Nephron progenitor cell (in vitro differentiated cells): ENCODE data around the gene PPIA.
A peak's percentile ranks its signal among the peaks of the same experiment; 100 is the strongest.

Source experiments
- DNase-seq: peaks from one replicate; pipeline ENCODE4 v3.0.0; 2021
- H3K27ac Mint-ChIP-seq: 2 replicates; pipeline ENCODE4 v1.8.0; 2021; ENCODE audit warnings: mild to moderate bottlenecking, moderate library complexity, mixed read lengths
- H3K27me3 Mint-ChIP-seq: 2 replicates; pipeline ENCODE4 v1.8.0; 2021; ENCODE audit warnings: mild to moderate bottlenecking, low read depth, mixed read lengths; ENCODE audit not compliant: poor library complexity
- H3K36me3 Mint-ChIP-seq: 2 replicates; pipeline ENCODE4 v1.8.0; 2021; ENCODE audit warnings: low read depth, mixed read lengths
- H3K4me1 Mint-ChIP-seq: 2 replicates; pipeline ENCODE4 v1.8.0; 2021; ENCODE audit warnings: mixed read lengths
- H3K4me3 Mint-ChIP-seq: 2 replicates; pipeline ENCODE4 v1.8.0; 2021; ENCODE audit warnings: mild to moderate bottlenecking, moderate library complexity, mixed read lengths
- H3K9me3 Mint-ChIP-seq: 2 replicates; pipeline ENCODE4 v1.8.0; 2021; ENCODE audit warnings: mild to moderate bottlenecking, moderate library complexity, mixed read lengths
- CTCF ChIP-seq: fragments of 200-600 bp; sonication (generic); IDR thresholded peaks from 2 replicates; pipeline ENCODE4 v1.5.0; 2021; ENCODE audit warnings: antibody characterized with exemption

PPIA gene

DNA sequence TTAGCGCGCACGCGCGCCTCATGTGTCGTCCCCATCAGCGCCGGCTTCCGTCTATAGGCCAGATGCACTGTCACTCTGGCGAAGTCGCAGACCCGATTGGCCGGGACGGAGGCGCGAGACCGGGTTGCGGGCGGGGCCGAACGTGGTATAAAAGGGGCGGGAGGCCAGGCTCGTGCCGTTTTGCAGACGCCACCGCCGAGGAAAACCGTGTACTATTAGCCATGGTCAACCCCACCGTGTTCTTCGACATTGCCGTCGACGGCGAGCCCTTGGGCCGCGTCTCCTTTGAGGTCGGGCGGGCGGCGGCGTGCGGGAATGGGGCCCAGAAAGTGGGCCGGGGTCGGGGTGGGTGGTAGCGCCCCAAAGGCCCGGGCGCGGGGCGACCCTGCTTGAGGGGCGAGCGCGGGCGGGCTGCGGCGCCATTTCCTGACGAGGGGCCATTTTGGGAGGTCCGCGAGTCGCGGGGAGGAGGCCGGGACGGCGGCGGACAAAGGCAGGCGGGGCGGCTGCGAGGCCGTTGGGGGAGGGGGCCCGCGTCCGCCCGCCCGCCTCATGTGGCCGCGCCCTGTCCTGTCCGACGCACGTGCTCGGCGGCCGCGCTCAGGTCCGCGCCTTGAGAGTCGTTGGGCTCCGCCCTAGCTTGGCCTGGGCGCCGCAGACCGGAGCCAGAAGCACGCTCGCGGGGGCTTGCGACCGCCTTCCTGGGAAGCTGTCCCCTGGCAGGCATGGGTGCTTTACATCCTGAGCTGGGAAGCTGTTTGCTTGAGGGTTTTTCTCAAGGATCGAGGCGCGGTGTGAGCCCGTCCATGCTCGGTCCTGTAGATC, at the start of gene PPIA:
Gene PPIA (plus strand): TSS at position 178 of the 825 bp plus-strand sequence. CDS start 44 bp downstream, at position 222.
- Mint-ChIP-seq H3K27me3 (no peaks in the 10 kb centered on the region), H3K4me3 (peak within 1 kb of the TSS; percentile 99), H3K4me1 (peaks cover 23% of the 10 kb centered on the region), H3K36me3 (peaks cover 38% of the 10 kb centered on the region), H3K9me3 (no peaks in the 10 kb centered on the region), H3K27ac (peak within 1 kb of the TSS; percentile 96)
- no peak for TF ChIP-seq CTCF
- DNase-seq, result peak; percentile 98

DNA sequence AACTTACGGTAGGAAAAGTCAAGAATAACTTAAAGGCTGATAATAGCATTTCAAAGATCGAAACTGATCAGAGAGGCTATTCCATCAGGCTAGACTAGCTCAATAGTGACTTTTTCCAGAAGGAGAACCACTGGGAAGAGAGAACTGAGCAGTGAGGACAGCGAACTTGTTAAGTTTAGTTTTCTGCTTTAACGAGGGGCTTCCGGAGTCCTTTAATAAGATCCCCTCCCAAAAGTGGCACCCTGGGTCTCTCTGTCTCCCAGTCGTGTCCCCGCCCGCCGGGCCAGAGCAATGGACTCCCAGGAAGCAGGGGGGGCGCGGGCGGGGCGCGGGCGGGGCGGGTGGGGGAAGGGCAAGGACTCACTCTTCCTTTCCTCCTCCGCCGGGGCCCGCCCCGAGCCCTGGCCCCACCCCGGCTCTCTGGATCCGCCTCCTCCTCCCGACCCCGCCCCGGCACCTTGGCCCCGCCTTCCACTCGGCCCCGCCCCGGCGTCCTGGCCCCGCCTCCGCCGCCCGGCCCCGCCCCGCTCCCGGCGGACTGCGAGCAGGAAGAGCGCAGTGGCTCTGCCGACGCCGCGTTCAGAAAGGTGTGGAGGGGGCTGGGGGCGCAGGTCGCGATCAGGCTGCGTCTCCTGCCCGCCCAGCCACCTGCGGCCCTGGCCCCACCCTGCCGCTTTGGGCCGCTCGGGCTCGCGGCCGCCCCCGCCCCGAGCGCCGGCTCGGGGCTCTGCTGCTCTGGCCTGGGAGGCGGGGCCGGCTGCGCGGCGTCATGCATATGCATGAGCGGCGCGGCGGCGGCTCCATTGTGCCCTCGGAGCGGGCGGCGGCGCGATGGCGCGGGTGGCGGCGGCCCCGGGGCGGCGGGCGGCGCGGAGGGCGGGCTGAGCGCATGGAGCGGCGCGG, 48.2 kb upstream of the PPIA start, which contains the start of gene ZMIZ2:
Gene ZMIZ2 (plus strand): TSS at position 803 of the 903 bp plus-strand sequence. CDS start 7,403 bp downstream, outside the sequence.
- H3K4me3 Mint-ChIP-seq, result peak within 1 kb of the TSS; percentile 90
- no peaks in the 10 kb centered on the region for H3K9me3 Mint-ChIP-seq
- no peak within 1 kb of the TSS for H3K27ac Mint-ChIP-seq
- H3K27me3 Mint-ChIP-seq, result peaks cover 2% of the 10 kb centered on the region
- H3K4me1 Mint-ChIP-seq, result peaks cover 58% of the 10 kb centered on the region
- H3K36me3 Mint-ChIP-seq, result peaks cover 10% of the 10 kb centered on the region
- DNase-seq, result peak; percentile 93
- TF ChIP-seq CTCF, result no peak

DNA sequence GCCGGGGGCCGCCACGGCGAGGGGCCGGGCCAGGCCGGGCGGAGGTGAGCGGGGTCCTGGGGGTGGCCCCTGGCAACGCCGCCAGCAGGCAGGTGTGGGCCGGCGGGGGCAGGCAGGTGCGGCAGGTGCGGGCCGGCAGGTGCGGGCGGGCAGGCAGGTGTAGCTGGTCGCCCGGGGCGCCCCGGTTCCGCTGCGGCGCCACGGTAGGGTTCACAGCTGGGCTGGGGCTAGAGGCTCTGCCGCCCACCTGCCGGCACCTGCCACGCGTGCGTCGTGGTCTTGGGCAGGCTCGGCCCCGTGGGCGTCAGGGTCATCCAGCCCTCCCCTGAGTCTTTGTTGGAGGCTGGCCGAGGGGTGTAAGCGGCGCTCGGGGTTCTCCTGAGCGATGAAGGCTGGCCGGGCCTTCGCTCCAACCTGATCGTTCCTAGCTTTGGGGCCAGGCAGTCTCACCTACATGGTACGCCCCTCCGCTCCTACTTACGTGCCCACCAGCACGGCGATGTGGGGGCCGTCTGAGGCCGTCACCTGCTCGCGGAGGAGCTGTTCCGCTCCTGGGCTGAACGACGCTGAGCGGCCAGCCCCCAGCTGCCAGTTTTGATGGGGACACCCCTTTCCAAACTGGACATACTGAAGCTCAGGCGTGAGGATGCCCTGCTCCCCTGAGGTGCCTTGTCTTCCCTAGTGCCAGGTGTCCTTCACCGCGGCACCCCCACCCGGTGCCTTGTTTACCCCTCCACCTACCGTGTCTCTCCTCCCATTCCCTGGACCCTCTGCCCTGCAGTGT, 47.3 kb upstream of the PPIA start:
- H3K36me3 Mint-ChIP-seq, result peaks cover 10% of the 10 kb centered on the region
- DNase-seq, result peak; percentile 29
- no peak overlapping the region for H3K27ac Mint-ChIP-seq
- H3K4me1 Mint-ChIP-seq, result peaks cover 51% of the 10 kb centered on the region
- TF ChIP-seq CTCF, result no peak
- H3K27me3 Mint-ChIP-seq, result peaks cover 2% of the 10 kb centered on the region
- no peaks in the 10 kb centered on the region for H3K9me3 Mint-ChIP-seq
- H3K4me3 Mint-ChIP-seq, result peak overlapping the region; percentile 90

DNA sequence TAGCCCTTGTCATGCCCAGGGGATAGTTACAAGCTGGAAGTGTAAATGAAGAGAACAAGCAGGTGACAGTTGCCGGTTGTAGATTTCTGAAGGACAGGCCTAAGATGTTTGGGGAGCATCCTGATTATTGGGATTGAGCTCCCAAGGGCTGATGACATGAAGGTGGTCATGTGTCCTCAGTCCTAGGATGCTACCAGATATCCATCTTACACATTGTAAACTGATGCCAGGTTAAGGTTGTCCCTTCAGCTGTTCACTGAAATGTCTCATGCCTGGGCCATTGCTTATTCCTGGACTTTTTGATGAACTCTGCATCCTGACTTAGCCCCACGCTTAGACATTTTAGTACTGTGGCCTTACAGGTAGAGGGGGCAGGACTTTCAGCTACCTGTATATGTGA, 46.5 kb upstream of the PPIA start:
- no peak for DNase-seq
- peaks cover 10% of the 10 kb centered on the region for H3K36me3 Mint-ChIP-seq
- H3K9me3 Mint-ChIP-seq, result no peaks in the 10 kb centered on the region
- peaks cover 2% of the 10 kb centered on the region for H3K27me3 Mint-ChIP-seq
- no peak for TF ChIP-seq CTCF
- peak overlapping the region; percentile 90 for H3K4me3 Mint-ChIP-seq
- no peak overlapping the region for H3K27ac Mint-ChIP-seq
- peaks cover 46% of the 10 kb centered on the region for H3K4me1 Mint-ChIP-seq

DNA sequence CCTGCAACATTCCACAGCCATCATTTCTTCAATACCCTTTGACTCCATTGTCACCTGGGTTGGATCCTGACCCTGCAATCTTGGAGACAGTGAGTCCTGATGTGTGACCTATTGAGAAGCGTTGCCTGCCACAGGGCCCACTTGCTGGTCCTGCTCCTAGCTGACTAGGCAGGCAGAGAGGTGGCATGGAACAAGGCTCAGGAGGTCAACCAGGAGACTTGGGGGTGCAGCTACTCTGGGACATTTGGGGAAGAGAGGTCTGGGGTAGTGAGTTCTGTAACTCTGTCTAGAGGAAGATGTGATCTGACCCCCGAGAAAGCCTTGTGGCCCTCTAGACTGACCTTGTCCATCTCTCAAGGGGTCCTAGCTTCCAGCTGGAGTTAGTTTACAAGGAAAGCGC, 46.1 kb upstream of the PPIA start:
- no peak for TF ChIP-seq CTCF
- DNase-seq, result no peak
- Mint-ChIP-seq H3K4me3 (peak overlapping the region; percentile 90), H3K4me1 (peaks cover 43% of the 10 kb centered on the region), H3K27me3 (peaks cover 2% of the 10 kb centered on the region), H3K9me3 (no peaks in the 10 kb centered on the region), H3K36me3 (peaks cover 10% of the 10 kb centered on the region), H3K27ac (no peak overlapping the region)
